Ovary (tissue), 9 donors: ENCODE data around the gene KCNAB2. TPM values are rescaled to one million over a fixed set of nuclear protein-coding genes. Genes with fewer than 3 reads are reported as not detected.

Experiments
- DNase-seq, 5 donors: peaks; one replicate each; pipeline ENCODE4 v3.0.0-alpha.2; 2019 to 2020
- H3K27ac ChIP-seq, 2 donors: fragments of 200-600 bp; one replicate each; pipeline versions ENCODE4 v1.5.1 to v1.8.0; 2019 to 2022
- H3K27me3 ChIP-seq: fragments of 200-600 bp; one replicate; pipeline ENCODE4 v1.8.0; 2022
- H3K36me3 ChIP-seq: fragments of 200-600 bp; sonication (generic); one replicate; pipeline ENCODE4 v1.5.1; 2019
- H3K4me1 ChIP-seq: one replicate; pipeline ENCODE4 v1.8.1; 2013; ENCODE audit warnings: mild to moderate bottlenecking, moderate library complexity; ENCODE audit not compliant: insufficient read depth
- H3K4me3 ChIP-seq: fragments of 200-600 bp; sonication (generic); one replicate; pipeline ENCODE4 v1.5.1; 2017
- H3K9me3 ChIP-seq, 2 donors: fragments of 200-600 bp in 1 of 2; sonication (generic) in 1 of 2; one replicate each; pipeline versions ENCODE4 v1.5.1 to v1.8.1; 2013 to 2019; ENCODE audit warnings: mild to moderate bottlenecking in 1 of 2, moderate library complexity in 1 of 2
- CTCF ChIP-seq, 3 donors: fragments of 450-650 bp in 2 of 3; fragments of 200-600 bp in 1 of 3; IDR thresholded peaks; one replicate each; pipeline versions ENCODE4 v1.5.1 to v1.8.0; 2016 to 2022; ENCODE audit warnings: antibody characterized with exemption in 3 of 3, mild to moderate bottlenecking in 1 of 3
- EP300 ChIP-seq: sonication (generic); formaldehyde crosslinking; IDR thresholded peaks from one replicate; pipeline ENCODE4 v1.6.1; 2017; ENCODE audit warnings: antibody characterized with exemption
- POLR2A ChIP-seq: fragments of 450-650 bp; IDR thresholded peaks from one replicate; pipeline ENCODE4 v1.6.1; 2017; ENCODE audit warnings: antibody characterized with exemption, mild to moderate bottlenecking, moderate library complexity
- WGBS, 3 donors: extraction: QIAGEN DNeasy Blood & Tissue Kit in 1 of 3; methylation state at CpG; one replicate each; pipeline versions ENCODE4 v1.1.5 to v1.1.7; 2013 to 2017; 5-methylcytosine and 5-hydroxymethylcytosine counted together
- intact Hi-C, 4 donors: fragments of 100-400 bp; cut with DNase I; formaldehyde crosslinking; loops; one replicate each; pipeline versions ENCODE4 v1.11.0 to v1.15.1; 2022 to 2023
- polyA plus RNA-seq, 2 donors: library from polyadenylated mRNA; stranded (reverse); fragments of 200-250 nt in 1 of 2; fragments of 350-450 nt in 1 of 2; fragmentation: Illumina TruSeq in 1 of 2; extraction: RNeasy Lipid Tissue Mini Kit (QIAGEN cat#74804) in 1 of 2; gene quantifications; one replicate each; pipeline ENCODE4 v1.2.3, GENCODE V29; 2013 to 2014
- total RNA-seq, 7 donors: library from RNA; depleted of rRNA in 2 of 7; stranded (reverse); fragments of >200 nt in 2 of 7; fragmentation: NEBNext Ultra II Directional in 3 of 7; extraction: Animal tissue kit (Norgen Biotek cat#: 25700) in 3 of 7; gene quantifications; one replicate each; pipeline versions ENCODE4 v1.1.0 to v1.2.4, GENCODE V29; 2016 to 2023
- donor health status: DM: no; HTN: no; CAD: no; lungs with moderate emphysema.
- donor health status: DM: no; HTN: no; CAD: no.
- donor health status: Bipolar disorder and iron deficiency.
- donor health status: DM: yes; HTN: yes; CAD: no.
- donor health status: DM: no; HTN: no; CAD: no.
- donor health status: DM: yes; HTN: yes; CAD: no.

The KCNAB2 gene
- total and polyA plus RNA-seq, 9 donors: 2.9 to 18.3 (median 7.1) TPM

- no peaks in the 10 kb centered on the region for H3K9me3 ChIP-seq
- H3K4me3 ChIP-seq: no peak overlapping the region
- intact Hi-C loops: no loop called here
- WGBS, 3 donors: 2 to 3% (median 2%) methylated on average over 37 to 53 of the region's 53 CpGs
- TF ChIP-seq CTCF (IDR thresholded peaks at IDR 0.05): no peak
- no peak for TF ChIP-seq EP300
- no peak for TF ChIP-seq POLR2A
- no peaks in the 10 kb centered on the region for H3K36me3 ChIP-seq
- H3K27ac ChIP-seq: no peak overlapping the region
- H3K27me3 ChIP-seq: no peaks in the 10 kb centered on the region
- DNase-seq: peak; percentile 25 to 61 (median 52)
- H3K4me1 ChIP-seq: no peaks in the 10 kb centered on the region
Observed at GRCh38 chr1:6148497-6149241, 103.0 kb downstream of the KCNAB2 start.

GRCh38 chr1:6149597-6149996 lies 103.9 kb downstream of the KCNAB2 start:
- WGBS, 3 donors: 92 to 98% (median 96%) methylated on average over 1 of the region's 1 CpG
- Histone ChIP-seq H3K4me3 (no peak overlapping the region), H3K9me3 (no peaks in the 10 kb centered on the region), H3K27ac (no peak overlapping the region), H3K36me3 (no peaks in the 10 kb centered on the region), H3K4me1 (no peaks in the 10 kb centered on the region), H3K27me3 (no peaks in the 10 kb centered on the region)
- intact Hi-C loops: no loop called here
- no peak for DNase-seq
- TF ChIP-seq CTCF (IDR thresholded peaks at IDR 0.05) (no peak), POLR2A (no peak), EP300 (no peak)

- 73 to 90% (median 78%) methylated on average over 11 of the region's 11 CpGs for WGBS, 3 donors
- no peak overlapping the region for H3K4me3 ChIP-seq
- intact Hi-C loops: no loop called here
- H3K36me3 ChIP-seq: no peaks in the 10 kb centered on the region
- no peak overlapping the region for H3K27ac ChIP-seq
- no peaks in the 10 kb centered on the region for H3K4me1 ChIP-seq
- no peaks in the 10 kb centered on the region for H3K27me3 ChIP-seq
- DNase-seq: no peak
- H3K9me3 ChIP-seq: no peaks in the 10 kb centered on the region
- TF ChIP-seq POLR2A (no peak), CTCF (IDR thresholded peaks at IDR 0.05) (no peak), EP300 (no peak)
Observed at GRCh38 chr1:6150006-6150938, 104.6 kb downstream of the KCNAB2 start.

Other genes with a start within 250 kb of the KCNAB2 start
- gene NPHP4, start 53.5 kb upstream of the KCNAB2 start, total RNA-seq: 10 to 100 TPM in 6 of 7 donors, 1 to 10 TPM in 1; 7.9 to 20.8 (median 11.0) TPM
- 1 to 10 TPM; 1.5 to 5.7 TPM for gene NPHP4, start 53.5 kb upstream of the KCNAB2 start, polyA plus RNA-seq
- under 1 TPM; under 0.01 to 0.54 (median 0.23) TPM for gene CHD5, start 134.4 kb downstream of the KCNAB2 start, total RNA-seq
- gene CHD5, start 134.4 kb downstream of the KCNAB2 start, polyA plus RNA-seq: under 1 TPM; 0.12 to 0.29 TPM
- 1,000 to 10,000 TPM in 1 of 7 donors, 100 to 1,000 TPM in 6; 379 to 1,097 (median 715) TPM for gene RPL22, start 153.7 kb downstream of the KCNAB2 start, total RNA-seq
- gene RPL22, start 153.7 kb downstream of the KCNAB2 start, polyA plus RNA-seq: 1,000 to 10,000 TPM in 1 of 2 donors, 100 to 1,000 TPM in 1; 619 to 2,062 TPM
- gene RNF207, start 160.2 kb downstream of the KCNAB2 start, total RNA-seq: 10 to 100 TPM in 2 of 7 donors, 1 to 10 TPM in 5; 2.3 to 24.4 (median 7.8) TPM
- 1 to 10 TPM; 2.0 to 3.0 TPM for gene RNF207, start 160.2 kb downstream of the KCNAB2 start, polyA plus RNA-seq
- 10 to 100 TPM; 13.2 to 39.3 (median 29.9) TPM for gene ICMT, start 190.1 kb downstream of the KCNAB2 start, total RNA-seq
- 10 to 100 TPM; 14.8 to 57.9 TPM for gene ICMT, start 190.1 kb downstream of the KCNAB2 start, polyA plus RNA-seq
- not detected for gene HES3, start 198.3 kb downstream of the KCNAB2 start, total RNA-seq
- not detected for gene HES3, start 198.3 kb downstream of the KCNAB2 start, polyA plus RNA-seq
- 10 to 100 TPM in 5 of 7 donors, 1 to 10 TPM in 2; 6.0 to 42.0 (median 17.8) TPM for gene GPR153, start 215.2 kb downstream of the KCNAB2 start, total RNA-seq
- 10 to 100 TPM in 1 of 2 donors, 1 to 10 TPM in 1; 4.2 to 11.0 TPM for gene GPR153, start 215.2 kb downstream of the KCNAB2 start, polyA plus RNA-seq